ENCODE measurements around the gene SPATA31D3.

Gene SPATA31D3

DNA sequence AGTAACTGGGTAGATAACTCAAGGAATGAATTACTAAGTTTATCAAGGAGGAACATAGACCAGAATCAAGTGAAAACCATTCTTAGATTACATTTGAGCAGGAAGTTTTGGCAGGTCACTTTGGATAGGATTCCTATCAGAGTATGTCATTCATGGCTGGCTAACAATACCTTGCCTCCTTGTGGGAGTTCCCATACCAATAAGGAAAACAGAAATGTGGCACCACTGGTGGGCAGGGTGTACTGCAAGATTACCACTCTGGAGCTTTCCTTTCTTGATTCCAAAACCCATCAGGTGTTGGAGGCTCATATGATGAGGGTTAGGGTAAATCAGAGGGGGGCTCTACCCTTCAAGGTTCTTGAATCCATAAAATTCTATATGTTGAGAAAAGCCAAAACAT is 26.7 kb downstream of the SPATA31D3 start:
- no peaks in the 10 kb centered on the region for H3K79me2 ChIP-seq (ENCODE audit: low read length)
- TF ChIP-seq CTCF (IDR thresholded peaks at IDR 0.05; ENCODE audit: low read depth, low read length) (no peak), EZH2phosphoT487 (IDR thresholded peaks at IDR 0.05; ENCODE audit: low read depth) (no peak)
- H3K27me3 ChIP-seq (ENCODE audit: low read depth, low read length): no peaks in the 10 kb centered on the region
- H3K4me2 ChIP-seq (ENCODE audit: low read length): no peak overlapping the region
- H3K36me3 ChIP-seq (replicated peaks; ENCODE audit: low read depth, low read length): no peaks in the 10 kb centered on the region
- H3K9ac ChIP-seq (ENCODE audit: low read length): no peak overlapping the region
- H3K27ac ChIP-seq (ENCODE audit: low read length): no peak overlapping the region
- peaks cover under 1% of the 10 kb centered on the region; the same call in 1 of the 2 replicates for H3K4me1 ChIP-seq (ENCODE audit: low read length)
- H3K4me3 ChIP-seq (ENCODE audit: low read length): no peak overlapping the region
- H3K9me3 ChIP-seq (ENCODE audit: insufficient read depth, low read length): no peaks in the 10 kb centered on the region
- H2AFZ ChIP-seq (ENCODE audit: low read depth, low read length): no peak overlapping the region
- no peaks in the 10 kb centered on the region for H4K20me1 ChIP-seq (ENCODE audit: insufficient read depth, low read length)

DNA sequence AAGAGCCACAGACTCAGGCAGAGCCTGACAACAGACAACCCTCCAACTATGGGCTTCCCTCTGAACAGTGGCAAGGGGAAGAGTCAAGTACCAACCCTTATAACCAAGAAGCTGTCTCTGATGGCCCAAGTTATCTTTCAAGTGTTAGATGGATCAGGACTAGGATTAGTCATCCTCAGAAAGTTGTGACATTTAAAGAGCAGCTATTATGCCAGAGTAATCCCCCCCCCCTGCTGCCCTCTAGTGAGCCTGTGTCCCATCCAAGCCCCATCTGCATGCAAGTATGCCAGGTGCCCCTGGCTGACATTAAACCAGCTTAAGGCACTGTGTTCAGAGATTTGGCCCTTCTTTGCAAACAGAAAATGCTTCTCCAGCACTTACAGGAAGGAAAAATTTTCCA is 28.4 kb downstream of the SPATA31D3 start:
- Histone ChIP-seq H3K27ac (ENCODE audit: low read length) (no peak overlapping the region), H3K4me3 (ENCODE audit: low read length) (no peak overlapping the region), H3K36me3 (replicated peaks; ENCODE audit: low read depth, low read length) (no peaks in the 10 kb centered on the region), H2AFZ (ENCODE audit: low read depth, low read length) (no peak overlapping the region), H3K9me3 (ENCODE audit: insufficient read depth, low read length) (no peaks in the 10 kb centered on the region), H3K79me2 (ENCODE audit: low read length) (no peaks in the 10 kb centered on the region), H3K9ac (ENCODE audit: low read length) (no peak overlapping the region), H3K4me1 (ENCODE audit: low read length) (no peaks in the 10 kb centered on the region), H3K27me3 (ENCODE audit: low read depth, low read length) (no peaks in the 10 kb centered on the region), H4K20me1 (ENCODE audit: insufficient read depth, low read length) (no peaks in the 10 kb centered on the region), H3K4me2 (ENCODE audit: low read length) (no peak overlapping the region)
- no peak for TF ChIP-seq EZH2phosphoT487 (IDR thresholded peaks at IDR 0.05; ENCODE audit: low read depth)
- TF ChIP-seq CTCF (IDR thresholded peaks at IDR 0.05; ENCODE audit: low read depth, low read length): no peak

GRCh38 chr9:81974764-81975163 is 31.5 kb downstream of the SPATA31D3 start:
- TF ChIP-seq CTCF (IDR thresholded peaks at IDR 0.05; ENCODE audit: low read depth, low read length) (no peak), EZH2phosphoT487 (IDR thresholded peaks at IDR 0.05; ENCODE audit: low read depth) (no peak)
- Histone ChIP-seq H2AFZ (ENCODE audit: low read depth, low read length) (no peak overlapping the region), H4K20me1 (ENCODE audit: insufficient read depth, low read length) (no peaks in the 10 kb centered on the region), H3K36me3 (replicated peaks; ENCODE audit: low read depth, low read length) (no peaks in the 10 kb centered on the region), H3K4me1 (ENCODE audit: low read length) (peaks cover 11% of the 10 kb centered on the region), H3K9ac (ENCODE audit: low read length) (no peak overlapping the region), H3K9me3 (ENCODE audit: insufficient read depth, low read length) (no peaks in the 10 kb centered on the region), H3K4me3 (ENCODE audit: low read length) (no peak overlapping the region), H3K79me2 (ENCODE audit: low read length) (no peaks in the 10 kb centered on the region), H3K27me3 (ENCODE audit: low read depth, low read length) (no peaks in the 10 kb centered on the region), H3K4me2 (ENCODE audit: low read length) (no peak overlapping the region), H3K27ac (ENCODE audit: low read length) (no peak overlapping the region)

GRCh38 chr9:81976351-81976750 is 33.1 kb downstream of the SPATA31D3 start:
- Histone ChIP-seq H3K9me3 (ENCODE audit: insufficient read depth, low read length) (no peaks in the 10 kb centered on the region), H3K4me2 (ENCODE audit: low read length) (no peak overlapping the region), H3K79me2 (ENCODE audit: low read length) (no peaks in the 10 kb centered on the region), H3K27ac (ENCODE audit: low read length) (no peak overlapping the region), H3K4me1 (ENCODE audit: low read length) (peaks cover 15% of the 10 kb centered on the region), H3K36me3 (replicated peaks; ENCODE audit: low read depth, low read length) (no peaks in the 10 kb centered on the region), H3K27me3 (ENCODE audit: low read depth, low read length) (no peaks in the 10 kb centered on the region), H3K4me3 (ENCODE audit: low read length) (no peak overlapping the region), H4K20me1 (ENCODE audit: insufficient read depth, low read length) (no peaks in the 10 kb centered on the region), H3K9ac (ENCODE audit: low read length) (no peak overlapping the region), H2AFZ (ENCODE audit: low read depth, low read length) (no peak overlapping the region)
- TF ChIP-seq EZH2phosphoT487 (IDR thresholded peaks at IDR 0.05; ENCODE audit: low read depth): no peak
- TF ChIP-seq CTCF (IDR thresholded peaks at IDR 0.05; ENCODE audit: low read depth, low read length): no peak

Data from OCI-LY3 (cell line).